ENCODE results near the gene NUP214. TPM values are rescaled to one million over a fixed set of nuclear protein-coding genes. Genes with fewer than 3 reads are reported as not detected.
"Not testable (repeated sequence)": the region's sequence is repeated elsewhere in the genome, so short reads cannot be mapped to it uniquely, and the experiment has no call there.

Gene NUP214
- total RNA-seq, 1 experiment from 2014 or later = 21.5 TPM

DNA sequence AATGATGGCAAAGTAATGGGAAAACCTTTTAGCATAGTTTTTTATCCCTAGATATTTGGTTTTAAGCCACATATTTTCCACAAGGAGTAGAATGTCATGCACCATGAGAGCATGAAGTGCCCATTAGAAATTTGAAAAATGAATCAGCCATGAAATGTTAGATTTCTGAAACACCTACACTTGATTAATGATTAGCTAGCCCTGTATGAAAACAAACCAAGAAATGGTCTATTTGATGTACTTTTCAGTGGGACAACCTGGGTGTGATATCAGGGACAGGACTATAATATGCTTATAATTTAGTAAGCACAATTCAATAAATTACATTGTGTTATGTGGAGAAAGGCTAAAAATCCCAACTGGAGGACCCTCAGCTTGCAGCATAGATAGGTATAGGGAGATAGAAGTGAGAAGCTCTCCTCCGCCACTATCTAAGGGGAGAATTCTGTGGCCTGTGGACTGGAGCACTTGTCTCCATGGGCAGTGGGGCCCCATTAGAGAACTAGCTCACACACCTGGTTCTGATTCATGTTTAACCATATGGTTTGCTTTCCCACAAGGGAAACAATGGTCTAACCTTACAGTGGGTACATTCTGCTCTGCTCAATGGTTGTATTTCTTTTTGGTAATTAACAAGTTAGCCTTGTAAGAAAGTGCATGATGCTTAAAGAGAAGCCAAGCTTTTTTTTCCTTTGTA lies 35.2 kb downstream of the NUP214 start:
- DNase-seq (ENCODE audit: low read depth) = no peak

DNA sequence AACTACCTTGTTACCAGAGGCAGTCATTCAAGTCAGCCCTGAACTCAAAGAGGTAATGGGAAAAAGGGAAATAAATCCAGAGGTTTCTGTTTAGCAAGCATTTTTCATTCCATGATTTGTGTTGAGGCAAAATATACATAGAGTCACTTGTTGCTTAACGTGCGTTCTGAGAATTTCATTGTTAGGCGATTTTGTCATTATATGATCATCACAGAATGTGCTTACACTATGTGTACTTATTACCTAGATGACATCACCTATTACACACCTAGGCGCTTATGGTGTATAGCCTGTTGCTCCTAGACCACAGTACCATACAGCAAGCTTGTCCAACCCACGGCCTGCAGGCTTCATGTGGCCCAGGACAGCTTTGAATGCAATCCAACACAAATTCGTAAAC lies 36.2 kb downstream of the NUP214 start:
- no peak for DNase-seq (ENCODE audit: low read depth)

DNA sequence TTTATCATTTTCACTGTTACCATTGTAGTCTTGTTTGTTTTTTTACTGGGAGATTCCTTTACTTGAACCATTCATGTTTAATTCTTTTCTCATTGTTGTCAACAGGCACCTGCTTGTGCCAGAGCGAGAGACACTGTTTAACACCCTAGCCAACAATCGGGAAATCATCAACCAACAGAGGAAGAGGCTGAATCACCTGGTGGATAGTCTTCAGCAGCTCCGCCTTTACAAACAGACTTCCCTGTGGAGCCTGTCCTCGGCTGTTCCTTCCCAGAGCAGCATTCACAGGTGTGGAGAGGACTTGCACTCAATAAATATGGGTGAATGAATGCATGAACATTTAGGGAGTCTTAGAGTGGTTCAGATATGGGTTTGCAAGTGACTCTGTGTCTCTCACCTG lies 37.5 kb downstream of the NUP214 start:
- no peak for DNase-seq (ENCODE audit: low read depth)

DNA sequence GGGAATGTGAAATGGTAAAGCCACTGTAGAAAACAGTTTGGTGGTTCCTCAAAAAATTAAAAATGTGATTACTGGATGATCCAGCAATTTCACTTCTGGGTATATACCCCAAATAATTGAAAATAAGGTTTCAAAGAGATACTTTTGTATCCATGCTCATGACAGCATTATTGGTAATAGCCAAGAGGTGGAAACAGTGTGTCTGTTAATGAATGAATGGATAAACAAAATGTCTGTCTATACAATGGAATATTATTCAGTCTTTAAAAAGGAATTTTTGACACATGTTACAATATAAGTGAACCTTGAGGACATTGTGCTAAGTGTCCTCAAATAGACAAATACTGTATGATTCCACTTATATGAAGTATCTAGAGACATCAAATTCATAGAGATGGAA lies 40.1 kb downstream of the NUP214 start:
- no peak for DNase-seq (ENCODE audit: low read depth)

DNA sequence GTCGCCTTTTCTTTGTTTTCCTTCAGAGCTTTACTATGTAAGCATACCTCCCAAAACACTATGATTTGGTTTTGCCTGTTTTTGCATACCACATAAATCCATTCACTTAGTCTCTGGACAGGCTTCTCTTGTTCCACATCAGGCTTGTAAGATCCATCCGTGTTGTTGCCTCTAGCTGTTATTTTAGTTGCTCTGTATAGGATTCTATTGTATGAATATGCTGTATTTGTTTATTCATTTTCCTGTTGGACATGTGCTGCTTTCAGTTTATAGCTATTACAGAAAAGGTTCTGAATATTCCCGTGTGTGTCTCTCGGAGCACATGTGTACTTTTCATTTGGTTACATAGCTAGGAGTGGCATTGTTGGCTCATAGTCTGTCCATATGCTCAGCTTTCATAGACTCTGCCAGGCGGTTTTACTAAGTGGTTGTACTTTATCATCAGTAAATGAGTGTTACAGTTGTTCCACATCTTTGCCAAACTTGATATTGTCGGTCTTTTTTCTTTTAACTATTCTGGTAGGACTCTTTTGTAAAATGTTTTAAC lies 41.8 kb downstream of the NUP214 start:
- DNase-seq (ENCODE audit: low read depth) = no peak

DNA sequence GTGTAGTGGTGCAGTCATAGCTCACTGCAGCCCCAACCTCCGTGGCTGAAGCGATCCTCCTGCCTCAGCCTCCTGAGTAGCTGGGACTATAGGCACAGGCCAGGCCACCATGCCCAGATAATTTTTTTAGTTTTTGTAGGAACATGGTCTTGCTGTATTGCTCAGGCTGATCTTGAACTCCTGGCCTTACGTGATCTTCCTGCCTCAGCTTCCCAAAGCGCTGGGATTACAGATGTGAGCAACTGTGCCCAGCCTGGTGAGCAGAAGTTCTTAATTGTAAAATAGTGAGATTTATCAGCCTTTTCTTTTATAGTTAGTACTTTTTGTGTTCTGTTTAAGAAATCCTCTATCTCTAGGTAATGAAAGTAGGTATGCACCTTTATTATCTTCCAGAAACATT lies 42.5 kb downstream of the NUP214 start:
- DNase-seq (ENCODE audit: low read depth) = no peak

DNA sequence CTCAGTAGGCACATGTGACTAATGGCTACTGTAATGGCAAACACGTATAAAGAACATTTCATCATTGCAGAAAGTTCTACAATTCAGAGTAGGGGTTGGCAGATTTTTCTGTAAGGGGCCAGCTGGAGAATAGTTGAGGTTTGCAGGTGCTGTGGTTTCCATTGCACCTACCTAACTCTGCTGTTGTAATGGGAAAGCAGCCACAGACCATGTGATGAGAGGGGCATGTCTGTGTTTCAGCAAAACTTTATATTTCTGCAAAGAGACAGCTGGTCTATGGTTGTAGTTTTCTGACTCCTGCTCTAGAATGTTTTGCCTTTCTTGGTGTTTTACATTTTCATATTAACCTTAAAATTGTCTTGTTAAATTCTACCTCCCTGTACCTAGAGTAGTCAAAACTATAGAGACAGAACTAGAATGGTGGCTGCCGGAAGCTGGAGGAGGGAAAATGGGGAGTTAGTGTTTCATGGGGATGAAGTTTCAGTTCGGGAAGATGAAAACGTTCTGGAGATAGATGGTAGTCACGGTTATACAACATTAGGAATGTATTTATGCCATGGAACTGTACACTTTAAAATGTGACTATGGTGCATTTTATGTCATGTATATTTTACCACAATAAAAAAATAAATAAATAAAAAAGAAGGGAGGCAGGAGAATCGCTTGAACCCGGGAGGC lies 44.3 kb downstream of the NUP214 start:
- no peak for DNase-seq (ENCODE audit: low read depth)

DNA sequence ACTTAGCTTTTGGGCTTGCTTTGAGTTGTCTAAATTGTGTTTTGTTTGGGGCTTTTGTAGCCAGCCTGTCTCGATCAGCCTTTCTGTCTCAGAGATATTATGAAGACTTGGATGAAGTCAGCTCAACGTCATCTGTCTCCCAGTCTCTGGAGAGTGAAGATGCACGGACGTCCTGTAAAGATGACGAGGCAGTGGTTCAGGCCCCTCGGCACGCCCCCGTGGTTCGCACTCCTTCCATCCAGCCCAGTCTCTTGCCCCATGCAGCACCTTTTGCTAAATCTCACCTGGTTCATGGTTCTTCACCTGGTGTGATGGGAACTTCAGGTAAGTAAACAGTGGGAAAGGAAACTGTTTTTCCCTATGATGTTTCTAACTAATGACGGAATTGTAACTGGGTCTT lies 48.6 kb downstream of the NUP214 start:
- DNase-seq (ENCODE audit: low read depth) = no peak

DNA sequence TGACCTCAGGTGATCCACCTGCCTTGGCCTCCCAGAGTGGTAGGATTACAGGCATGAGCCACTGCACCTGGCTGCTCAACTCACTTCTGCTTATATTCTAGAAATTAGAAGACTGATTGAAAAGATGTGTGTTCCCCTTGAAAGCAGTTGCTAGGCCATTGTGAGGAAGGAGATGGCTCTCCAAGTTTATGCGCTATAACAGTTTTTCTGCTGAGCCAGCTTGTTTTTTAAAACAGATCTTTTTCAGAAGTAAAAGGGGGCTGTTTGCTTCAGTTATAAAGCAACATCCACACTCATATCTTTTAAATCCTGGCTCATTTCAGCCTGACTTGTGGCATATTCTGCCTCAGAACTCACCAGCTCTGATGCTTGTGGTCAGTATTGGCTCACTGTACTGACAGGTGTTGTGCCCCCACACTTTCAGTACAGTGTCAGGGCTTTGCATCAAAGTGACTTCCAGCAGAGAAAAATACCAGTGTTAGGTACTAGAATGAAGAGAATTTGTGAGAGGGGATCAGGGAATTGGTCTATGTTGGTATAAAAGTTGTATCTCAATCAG lies 49.4 kb downstream of the NUP214 start:
- peak; percentile 35 for DNase-seq (ENCODE audit: low read depth)

DNA sequence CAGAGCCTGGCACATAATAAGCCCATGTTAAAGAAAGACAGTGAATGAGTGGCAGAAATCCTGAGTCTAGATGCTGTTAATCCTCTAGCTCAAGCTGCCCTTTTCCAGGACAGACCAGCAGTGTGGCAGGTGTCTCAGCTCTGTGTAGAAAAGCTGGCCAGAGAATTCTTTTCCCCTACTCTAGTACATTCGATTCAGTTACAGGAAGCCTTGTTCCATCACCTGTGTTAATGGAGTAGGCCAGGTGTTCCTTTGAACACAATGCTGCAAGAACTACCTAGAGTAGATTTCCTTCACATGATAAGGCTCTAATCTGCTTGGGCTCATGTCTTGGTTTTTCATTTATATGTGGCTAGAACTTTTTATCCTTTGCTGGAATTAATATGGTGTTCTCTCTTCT lies 52.5 kb downstream of the NUP214 start:
- DNase-seq (ENCODE audit: low read depth) = no peak

DNA sequence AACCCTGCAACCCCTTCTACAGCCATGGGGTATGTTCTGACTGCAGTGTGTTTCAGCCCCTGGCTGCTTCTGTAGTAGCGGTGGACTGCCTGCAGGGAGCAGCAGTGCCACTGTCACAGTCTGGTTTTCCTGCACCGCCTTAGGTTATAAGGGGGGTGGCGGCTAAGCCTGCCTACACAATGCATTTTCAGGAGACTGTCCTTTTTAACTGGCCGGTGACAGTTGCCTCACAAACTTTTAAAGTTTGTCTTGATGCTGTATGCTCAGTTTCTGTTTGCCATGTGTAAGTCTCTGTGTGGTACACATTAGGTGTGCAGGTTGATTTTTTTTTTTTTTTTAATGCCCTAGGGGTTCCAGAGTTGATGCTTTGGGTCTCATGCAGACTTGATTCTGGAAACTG lies 53.0 kb downstream of the NUP214 start:
- DNase-seq (ENCODE audit: low read depth) = peak; percentile 61

DNA sequence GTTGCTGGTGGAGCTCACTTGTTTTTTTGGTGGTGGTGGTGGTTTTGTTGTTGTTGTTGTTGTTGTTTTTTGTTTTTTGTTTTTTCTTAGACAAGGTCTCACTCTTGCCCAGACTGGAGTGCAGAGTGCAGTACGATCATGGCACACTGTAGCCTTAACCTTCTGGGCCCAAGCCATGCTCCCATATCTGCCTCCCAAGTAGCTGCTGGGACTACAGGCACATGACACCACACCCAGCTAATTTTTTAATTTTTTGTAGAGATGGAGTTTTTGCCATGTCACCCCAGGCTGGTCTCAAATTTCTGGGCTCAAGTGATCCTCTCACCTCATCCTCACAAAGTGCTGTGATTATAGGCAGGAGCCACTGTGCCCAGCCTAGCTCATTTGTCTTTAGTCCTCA lies 53.5 kb downstream of the NUP214 start:
- DNase-seq (ENCODE audit: low read depth) = no peak

DNA sequence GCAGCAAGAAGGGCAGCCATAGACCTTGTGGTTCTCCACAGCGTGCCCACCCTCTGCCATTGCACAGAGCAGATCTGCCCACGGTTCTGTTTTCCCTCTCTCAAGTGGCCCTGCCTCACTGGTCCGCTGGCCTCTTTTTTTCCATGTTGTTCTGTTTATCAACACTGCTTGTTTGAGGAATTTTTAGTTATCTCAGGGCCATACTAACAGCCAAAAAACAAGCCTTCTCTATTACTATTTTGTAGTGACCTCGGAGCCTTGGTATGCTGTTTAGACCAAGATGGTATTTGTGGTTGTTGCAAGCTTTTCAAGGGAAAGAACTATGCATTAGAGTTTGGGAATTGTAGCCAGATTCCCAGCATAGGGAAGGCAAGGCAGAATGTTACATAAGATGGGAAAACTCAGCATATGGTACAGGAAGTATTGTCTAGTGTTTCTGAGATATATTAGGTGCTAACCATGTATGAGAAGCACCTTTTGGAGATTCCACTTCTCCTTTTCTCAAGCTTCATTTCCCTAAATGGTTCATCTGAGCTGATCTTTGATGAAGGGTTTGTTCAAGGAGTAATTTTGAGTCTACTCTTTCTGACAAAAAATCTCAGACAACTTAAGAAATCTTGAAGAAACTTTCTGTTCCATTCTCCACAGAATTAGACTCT lies 54.3 kb downstream of the NUP214 start:
- DNase-seq (ENCODE audit: low read depth) = peak; percentile 82

DNA sequence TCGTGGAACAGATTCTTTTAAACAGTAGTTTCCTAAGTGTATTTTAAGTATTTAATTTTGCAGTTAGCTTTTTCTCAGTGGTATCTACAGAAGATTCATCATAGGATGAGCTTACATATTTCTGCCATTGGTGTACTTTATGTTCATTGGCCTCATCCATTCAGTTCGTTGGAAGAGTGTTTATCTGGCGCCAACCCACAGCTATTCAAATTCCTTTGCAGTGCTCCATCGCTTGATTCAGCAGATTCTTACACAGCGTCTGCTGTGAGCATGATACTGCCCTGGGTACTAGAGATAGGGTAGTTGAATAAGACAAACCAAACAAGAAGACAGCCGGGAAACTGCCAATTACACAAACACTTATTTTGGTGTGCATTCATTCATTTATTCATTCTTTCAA lies 55.1 kb downstream of the NUP214 start:
- peak; percentile 90 for DNase-seq (ENCODE audit: low read depth)

DNA sequence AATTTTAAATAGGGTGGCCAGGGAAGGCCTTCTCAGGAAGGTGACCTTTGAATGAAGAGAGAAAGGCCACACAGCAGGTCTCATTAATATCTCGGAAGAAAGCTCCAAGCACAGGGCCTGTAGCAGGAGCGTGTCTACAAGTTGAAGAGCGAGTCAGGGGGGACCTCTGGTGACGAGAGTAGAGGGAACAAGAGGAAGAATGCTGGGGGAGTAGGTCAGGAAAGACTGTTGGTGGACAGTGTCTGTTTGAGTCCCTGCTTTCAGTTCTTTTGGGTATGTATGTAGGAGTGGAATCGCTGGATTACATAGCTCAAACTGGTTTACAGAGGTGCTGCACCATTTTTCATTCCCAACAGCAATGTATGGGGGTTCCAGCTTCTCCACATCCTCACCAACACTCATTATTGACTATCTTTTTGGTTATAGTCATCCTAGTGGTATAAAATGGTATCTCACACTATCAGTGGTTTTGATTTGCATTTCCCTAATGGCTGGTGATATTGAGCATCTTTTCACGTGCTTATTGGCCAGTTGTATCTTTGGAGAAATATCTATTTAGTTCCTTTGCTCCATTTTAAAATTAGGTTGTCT lies 55.8 kb downstream of the NUP214 start:
- peak; percentile 13 for DNase-seq (ENCODE audit: low read depth)

DNA sequence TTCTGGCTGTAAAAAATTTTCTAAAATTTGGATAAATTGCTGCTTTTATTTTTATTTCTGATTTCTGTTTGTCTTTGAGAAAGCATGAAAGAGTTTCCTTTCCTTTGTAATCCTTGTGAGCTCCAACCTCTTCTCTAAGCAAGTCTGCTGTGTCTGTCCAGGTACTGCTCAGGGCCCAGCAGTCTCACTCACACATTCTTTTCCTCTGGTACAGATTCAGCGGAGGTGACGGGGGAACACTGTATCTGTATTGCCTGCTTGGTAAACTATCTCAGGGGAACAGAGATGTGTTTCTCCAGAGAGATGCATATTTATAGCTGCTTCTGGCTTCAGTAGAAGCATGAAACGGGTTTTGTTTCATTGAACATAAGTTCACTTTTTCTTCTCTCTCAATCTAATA lies 60.5 kb downstream of the NUP214 start:
- no peak for DNase-seq (ENCODE audit: low read depth)

DNA sequence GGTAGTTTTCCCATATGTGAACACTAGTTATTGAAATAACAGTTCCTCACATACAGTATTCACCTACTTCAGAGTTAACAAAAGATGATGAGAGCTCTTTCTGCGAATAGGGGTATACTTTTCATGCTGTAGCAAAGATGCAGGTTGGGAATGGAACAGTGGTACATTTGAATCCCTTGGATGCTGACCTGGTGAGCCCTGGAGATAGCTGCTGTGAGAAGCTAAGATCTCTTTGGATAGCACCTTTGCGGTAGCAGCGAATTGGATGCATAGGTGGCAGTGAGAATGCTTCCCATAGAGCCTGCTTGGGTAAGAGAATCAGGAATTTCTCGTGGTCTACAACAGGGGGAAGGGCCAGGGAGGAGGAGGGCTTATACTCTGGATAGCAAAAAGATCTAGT lies 61.2 kb downstream of the NUP214 start:
- no peak for DNase-seq (ENCODE audit: low read depth)

DNA sequence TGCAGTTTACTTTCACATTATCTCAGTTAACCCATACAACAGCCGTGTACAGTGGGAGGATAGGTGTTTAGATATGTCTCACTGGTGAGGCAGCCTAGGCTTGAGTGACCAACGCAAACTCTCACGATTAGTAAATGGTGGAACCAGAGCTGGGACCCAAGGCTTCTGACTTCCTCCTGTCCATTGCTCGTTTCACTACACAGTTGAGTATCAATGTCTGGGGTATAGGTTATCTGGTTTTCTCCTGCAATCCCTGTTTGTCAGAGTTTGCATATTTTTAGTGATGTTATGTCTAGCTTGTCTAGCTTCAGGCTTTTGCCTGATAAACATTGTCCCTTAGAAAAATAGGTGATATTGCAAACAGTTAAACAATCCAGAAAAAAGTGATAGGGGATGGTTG lies 62.6 kb downstream of the NUP214 start:
- DNase-seq (ENCODE audit: low read depth) = no peak

DNA sequence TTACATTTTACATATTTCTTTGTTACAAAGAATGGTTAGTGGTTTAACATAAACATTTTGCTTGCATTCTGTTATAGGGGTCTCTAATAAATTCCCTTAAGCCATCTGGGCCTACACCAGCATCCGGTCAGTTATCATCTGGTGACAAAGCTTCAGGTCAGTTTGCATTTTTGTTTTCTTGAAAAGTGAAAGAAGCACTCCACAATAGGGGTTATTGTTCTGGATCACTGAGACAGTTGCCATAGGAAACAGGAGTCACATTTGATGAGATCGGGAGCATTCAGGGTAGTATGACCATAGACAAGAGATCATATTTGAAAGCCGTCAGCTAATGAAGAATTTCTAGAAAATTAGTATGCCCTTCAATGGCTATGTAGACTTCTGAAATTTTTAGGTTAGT lies 63.6 kb downstream of the NUP214 start:
- no peak for DNase-seq (ENCODE audit: low read depth)

DNA sequence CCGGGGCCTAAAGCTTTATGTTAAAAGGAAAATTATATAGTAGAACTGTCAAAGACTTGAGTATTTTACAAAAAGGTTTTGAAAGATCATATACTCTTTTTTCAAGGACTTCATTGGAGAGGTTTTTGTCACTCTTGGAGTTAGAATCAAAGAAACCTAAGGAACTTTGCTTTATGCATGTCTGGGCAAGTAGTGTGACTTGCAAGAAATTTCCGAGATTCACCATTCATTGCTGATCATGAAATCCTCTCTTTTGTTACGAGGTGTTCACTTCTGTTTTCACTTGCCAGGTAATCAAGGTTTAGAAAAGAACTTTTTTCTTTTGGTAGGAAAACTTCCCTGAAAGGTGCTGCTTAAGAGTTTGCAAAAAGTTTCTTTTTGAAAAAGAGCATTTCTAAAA lies 64.8 kb downstream of the NUP214 start:
- no peak for DNase-seq (ENCODE audit: low read depth)

DNA sequence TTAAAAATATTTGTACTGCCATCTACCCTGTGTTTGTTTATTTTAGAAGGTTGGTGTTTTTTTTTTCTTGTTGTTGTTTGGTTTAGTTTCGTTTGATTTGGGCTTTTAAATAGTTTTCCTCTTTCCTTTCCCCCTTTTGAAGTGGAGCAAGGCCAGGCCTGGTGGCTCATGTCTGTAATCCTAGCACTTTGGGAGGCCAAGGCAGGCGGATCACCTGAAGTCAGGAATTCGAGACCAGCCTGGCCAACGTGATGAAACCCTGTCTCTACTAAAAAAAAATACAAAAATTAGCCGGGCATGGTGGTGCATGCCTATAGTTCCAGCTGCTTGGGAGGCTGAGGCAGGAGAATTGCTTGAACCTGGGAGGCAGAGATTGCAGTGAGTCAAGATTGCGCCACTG lies 65.6 kb downstream of the NUP214 start:
- DNase-seq (ENCODE audit: low read depth) = not testable (repeated sequence)

DNA sequence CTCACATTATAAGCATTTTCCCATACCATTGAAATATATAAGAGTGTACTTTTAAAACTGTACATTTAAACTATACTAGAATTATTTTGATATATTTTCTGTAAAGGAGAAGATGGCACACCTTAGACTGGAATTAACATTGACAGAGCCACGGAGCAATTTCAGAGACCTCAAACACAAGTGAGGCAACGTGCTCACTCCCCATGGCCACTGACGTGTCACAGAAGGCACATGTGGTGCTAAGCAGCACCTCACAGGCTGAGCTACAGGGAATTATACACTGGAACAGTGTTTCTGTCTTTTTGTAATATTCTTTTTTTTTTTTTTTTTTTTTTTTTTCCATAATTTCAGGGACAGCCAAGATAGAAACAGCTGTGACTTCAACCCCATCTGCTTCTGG lies 66.5 kb downstream of the NUP214 start:
- DNase-seq (ENCODE audit: low read depth) = no peak
